ENCODE results near the gene GNG14.

DNA sequence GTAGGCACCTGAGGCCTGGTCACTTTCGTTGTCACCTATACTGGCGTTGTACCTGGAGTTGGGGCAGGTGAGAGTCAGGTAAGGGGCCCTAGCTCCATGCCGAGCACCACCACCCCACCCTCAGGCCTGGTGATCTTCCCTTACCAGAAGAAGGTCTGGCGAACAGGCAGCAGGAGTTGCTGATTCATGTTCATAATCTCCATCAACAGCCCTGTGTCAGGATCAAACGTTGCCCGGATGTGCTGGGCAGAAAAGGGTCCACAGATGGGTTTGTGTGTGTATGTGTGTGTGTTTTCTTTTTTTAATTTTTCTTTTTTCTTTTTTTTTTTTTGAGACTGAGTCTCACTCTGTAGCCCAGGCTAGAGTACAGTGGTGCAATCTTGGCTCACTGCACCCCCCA, 35.6 kb upstream of the GNG14 start:
- TF ChIP-seq, protein P1, sequence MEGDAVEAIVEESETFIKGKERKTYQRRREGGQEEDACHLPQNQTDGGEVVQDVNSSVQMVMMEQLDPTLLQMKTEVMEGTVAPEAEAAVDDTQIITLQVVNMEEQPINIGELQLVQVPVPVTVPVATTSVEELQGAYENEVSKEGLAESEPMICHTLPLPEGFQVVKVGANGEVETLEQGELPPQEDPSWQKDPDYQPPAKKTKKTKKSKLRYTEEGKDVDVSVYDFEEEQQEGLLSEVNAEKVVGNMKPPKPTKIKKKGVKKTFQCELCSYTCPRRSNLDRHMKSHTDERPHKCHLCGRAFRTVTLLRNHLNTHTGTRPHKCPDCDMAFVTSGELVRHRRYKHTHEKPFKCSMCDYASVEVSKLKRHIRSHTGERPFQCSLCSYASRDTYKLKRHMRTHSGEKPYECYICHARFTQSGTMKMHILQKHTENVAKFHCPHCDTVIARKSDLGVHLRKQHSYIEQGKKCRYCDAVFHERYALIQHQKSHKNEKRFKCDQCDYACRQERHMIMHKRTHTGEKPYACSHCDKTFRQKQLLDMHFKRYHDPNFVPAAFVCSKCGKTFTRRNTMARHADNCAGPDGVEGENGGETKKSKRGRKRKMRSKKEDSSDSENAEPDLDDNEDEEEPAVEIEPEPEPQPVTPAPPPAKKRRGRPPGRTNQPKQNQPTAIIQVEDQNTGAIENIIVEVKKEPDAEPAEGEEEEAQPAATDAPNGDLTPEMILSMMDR (IDR thresholded peaks at IDR 0.05; ENCODE audit: extremely low read depth in 1 of 2, insufficient read depth in 1 of 2, low read depth in 1 of 2, low read length in 2 of 2), result no peak
- no peak for TF ChIP-seq GATA2 (IDR thresholded peaks at IDR 0.05; ENCODE audit: insufficient read depth, insufficient read length, low read depth, low read length)

All from endothelial cell of umbilical vein (primary cell).